ENCODE measurements around the gene CIB4.
A peak's percentile ranks its signal among the peaks of the same experiment; 100 is the strongest.

The CIB4 gene

DNA sequence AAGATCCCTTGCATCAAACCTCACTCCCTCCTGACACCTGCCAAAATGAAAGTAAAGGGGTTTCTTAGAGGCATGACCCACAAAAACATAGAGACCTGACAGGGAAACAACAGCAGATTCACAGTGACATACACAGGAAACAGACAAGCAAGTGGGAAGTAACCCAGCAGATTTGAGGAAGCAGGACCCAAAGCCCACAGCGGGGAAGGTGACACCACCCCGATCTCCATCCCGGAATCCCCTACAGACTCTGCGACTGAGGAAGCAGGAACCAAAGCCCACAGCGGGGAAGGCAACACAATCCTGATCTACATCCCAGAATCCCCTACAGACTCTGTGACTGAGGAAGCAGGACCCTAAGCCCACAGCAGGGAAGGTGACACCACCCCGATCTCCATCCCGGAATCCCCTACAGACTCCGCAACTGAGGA, 21.6 kb downstream of the CIB4 start:
- Histone ChIP-seq H3K4ac (ENCODE audit: low read length) (no peak overlapping the region), H3K4me1 (ENCODE audit: control insufficient read depth in 2 of 2, insufficient read depth in 1 of 2, low read depth in 1 of 2, low read length in 2 of 2) (peaks cover 15 to 17% of the 10 kb centered on the region in 2 donors), H2BK5ac (ENCODE audit: low read length) (no peak overlapping the region), H3K27me3 (ENCODE audit: control insufficient read depth in 3 of 3, insufficient read depth in 3 of 3, low read depth in 1 of 3, low read length in 3 of 3) (peaks cover 0 to 51% (median 3%) of the 10 kb centered on the region in 3 experiments), H4K8ac (ENCODE audit: low read depth, low read length) (no peak overlapping the region), H2BK120ac (ENCODE audit: low read depth, low read length) (no peak overlapping the region), H3K23ac (ENCODE audit: low read depth, low read length, poor library complexity) (no peak overlapping the region), H3K36me3 (replicated peaks in 1 of 2; ENCODE audit: control insufficient read depth in 2 of 2, insufficient read depth in 2 of 2, low read length in 2 of 2) (no peaks in the 10 kb centered on the region), H3K18ac (ENCODE audit: low read length) (no peak overlapping the region), H3K14ac (ENCODE audit: low read length) (no peak overlapping the region), H2AK5ac (ENCODE audit: low read depth, low read length) (no peak overlapping the region), H2BK15ac (ENCODE audit: low read length) (no peak overlapping the region), H3K27ac (replicated peaks; ENCODE audit: low read length) (no peak overlapping the region), H3K4me2 (ENCODE audit: insufficient read depth, low read length, poor library complexity, severe bottlenecking) (no peak overlapping the region), H3K4me3 (ENCODE audit: low read length in 2 of 2) (no peak overlapping the region), H2AFZ (ENCODE audit: low read length) (no peak overlapping the region), H4K91ac (ENCODE audit: low read depth, low read length, poor library complexity) (no peak overlapping the region), H2BK12ac (ENCODE audit: low read length) (no peak overlapping the region), H3K79me1 (ENCODE audit: low read depth, low read length) (no peaks in the 10 kb centered on the region), H3K9ac (ENCODE audit: low read depth, low read length, poor library complexity) (no peak overlapping the region), H3K9me3 (replicated peaks in 1 of 2; ENCODE audit: control insufficient read depth in 2 of 2, insufficient read depth in 1 of 2, low read depth in 1 of 2, low read length in 2 of 2) (peaks cover 0 to 10% of the 10 kb centered on the region in 2 donors)
- no peak for DNase-seq (ENCODE audit: low spot score)
- no CpG with 5 or more reads among the region's 8 CpGs for WGBS, 2 donors (ENCODE audit: extremely low coverage in 2 of 2, insufficient read length in 2 of 2, insufficient replicate concordance in 1 of 2)

DNA sequence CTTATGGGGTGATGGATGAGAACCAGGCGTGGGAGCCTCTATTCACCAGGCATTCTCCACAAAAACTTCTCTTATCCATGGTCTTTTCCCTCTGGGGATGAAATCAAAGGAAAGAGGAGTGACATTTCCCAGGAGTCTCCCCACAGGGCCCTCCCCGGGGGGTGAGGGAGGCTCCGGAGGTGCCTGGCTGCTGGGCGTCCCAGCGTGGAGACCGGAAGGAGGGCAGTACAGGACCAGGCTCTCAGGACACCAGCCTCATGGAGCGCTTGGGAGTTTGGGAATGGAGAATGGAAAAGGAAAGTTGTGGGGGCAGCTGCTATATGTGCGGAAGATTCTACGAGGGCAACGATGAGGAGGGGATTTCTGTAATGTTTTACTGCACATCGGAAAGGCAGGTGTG, 22.1 kb downstream of the CIB4 start:
- Histone ChIP-seq H3K27ac (replicated peaks; ENCODE audit: low read length) (no peak overlapping the region), H3K14ac (ENCODE audit: low read length) (no peak overlapping the region), H3K4me1 (ENCODE audit: control insufficient read depth in 2 of 2, insufficient read depth in 1 of 2, low read depth in 1 of 2, low read length in 2 of 2) (peaks cover 17 to 18% of the 10 kb centered on the region in 2 donors), H2AFZ (ENCODE audit: low read length) (no peak overlapping the region), H2BK5ac (ENCODE audit: low read length) (peak overlapping the region; percentile 67), H3K27me3 (ENCODE audit: control insufficient read depth in 3 of 3, insufficient read depth in 3 of 3, low read depth in 1 of 3, low read length in 3 of 3) (peaks cover 0 to 51% (median 3%) of the 10 kb centered on the region in 3 experiments), H3K9ac (ENCODE audit: low read depth, low read length, poor library complexity) (no peak overlapping the region), H3K18ac (ENCODE audit: low read length) (no peak overlapping the region), H4K8ac (ENCODE audit: low read depth, low read length) (no peak overlapping the region), H3K9me3 (replicated peaks in 1 of 2; ENCODE audit: control insufficient read depth in 2 of 2, insufficient read depth in 1 of 2, low read depth in 1 of 2, low read length in 2 of 2) (peaks cover 0 to 10% of the 10 kb centered on the region in 2 donors), H4K91ac (ENCODE audit: low read depth, low read length, poor library complexity) (no peak overlapping the region), H3K23ac (ENCODE audit: low read depth, low read length, poor library complexity) (no peak overlapping the region), H3K36me3 (replicated peaks in 1 of 2; ENCODE audit: control insufficient read depth in 2 of 2, insufficient read depth in 2 of 2, low read length in 2 of 2) (no peaks in the 10 kb centered on the region), H3K79me1 (ENCODE audit: low read depth, low read length) (no peaks in the 10 kb centered on the region), H3K4ac (ENCODE audit: low read length) (no peak overlapping the region), H3K4me3 (ENCODE audit: low read length in 2 of 2) (no peak overlapping the region), H2BK15ac (ENCODE audit: low read length) (peak overlapping the region; percentile 84), H2AK5ac (ENCODE audit: low read depth, low read length) (no peak overlapping the region), H2BK120ac (ENCODE audit: low read depth, low read length) (no peak overlapping the region), H3K4me2 (ENCODE audit: insufficient read depth, low read length, poor library complexity, severe bottlenecking) (no peak overlapping the region), H2BK12ac (ENCODE audit: low read length) (no peak overlapping the region)
- WGBS, 2 donors (ENCODE audit: extremely low coverage in 2 of 2, insufficient read length in 2 of 2, insufficient replicate concordance in 1 of 2): no CpG with 5 or more reads among the region's 11 CpGs
- no peak for DNase-seq (ENCODE audit: low spot score)

DNA sequence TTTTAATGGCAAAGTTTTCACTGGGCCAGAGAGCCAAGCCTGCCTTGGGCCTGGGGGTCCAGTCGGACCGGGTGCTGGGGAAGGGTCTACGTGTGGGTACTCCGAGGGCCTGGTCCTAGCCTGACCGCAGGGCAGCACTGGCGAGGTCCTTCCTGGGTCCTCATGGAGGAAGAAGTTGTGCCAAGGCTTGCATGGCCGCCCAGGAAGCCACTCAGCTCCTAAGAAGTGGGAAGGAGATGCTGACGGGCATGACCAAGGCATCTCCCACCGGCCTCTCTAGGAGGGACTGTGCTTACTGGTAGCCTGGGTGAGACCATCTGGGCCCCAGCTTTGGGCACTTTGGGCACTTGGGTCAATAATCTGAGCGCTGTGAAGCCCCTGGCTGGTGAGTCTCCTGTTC, 22.6 kb downstream of the CIB4 start:
- Histone ChIP-seq H3K18ac (ENCODE audit: low read length) (peak overlapping the region; percentile 21), H3K9me3 (replicated peaks in 1 of 2; ENCODE audit: control insufficient read depth in 2 of 2, insufficient read depth in 1 of 2, low read depth in 1 of 2, low read length in 2 of 2) (peaks cover 0 to 10% of the 10 kb centered on the region in 2 donors), H3K27me3 (ENCODE audit: control insufficient read depth in 3 of 3, insufficient read depth in 3 of 3, low read depth in 1 of 3, low read length in 3 of 3) (peaks cover 0 to 51% (median 3%) of the 10 kb centered on the region in 3 experiments), H3K14ac (ENCODE audit: low read length) (no peak overlapping the region), H4K91ac (ENCODE audit: low read depth, low read length, poor library complexity) (no peak overlapping the region), H3K23ac (ENCODE audit: low read depth, low read length, poor library complexity) (peak overlapping the region; percentile 25), H2BK12ac (ENCODE audit: low read length) (no peak overlapping the region), H2BK5ac (ENCODE audit: low read length) (peak overlapping the region; percentile 67), H3K9ac (ENCODE audit: low read depth, low read length, poor library complexity) (no peak overlapping the region), H2BK15ac (ENCODE audit: low read length) (peak overlapping the region; percentile 84), H3K4me2 (ENCODE audit: insufficient read depth, low read length, poor library complexity, severe bottlenecking) (no peak overlapping the region), H4K8ac (ENCODE audit: low read depth, low read length) (no peak overlapping the region), H3K4me3 (ENCODE audit: low read length in 2 of 2) (no peak overlapping the region), H3K27ac (replicated peaks; ENCODE audit: low read length) (no peak overlapping the region), H2AK5ac (ENCODE audit: low read depth, low read length) (peak overlapping the region; percentile 22), H3K4me1 (ENCODE audit: control insufficient read depth in 2 of 2, insufficient read depth in 1 of 2, low read depth in 1 of 2, low read length in 2 of 2) (peaks cover 19 to 21% of the 10 kb centered on the region in 2 donors), H3K4ac (ENCODE audit: low read length) (no peak overlapping the region), H3K79me1 (ENCODE audit: low read depth, low read length) (no peaks in the 10 kb centered on the region), H2AFZ (ENCODE audit: low read length) (no peak overlapping the region), H2BK120ac (ENCODE audit: low read depth, low read length) (no peak overlapping the region), H3K36me3 (replicated peaks in 1 of 2; ENCODE audit: control insufficient read depth in 2 of 2, insufficient read depth in 2 of 2, low read length in 2 of 2) (no peaks in the 10 kb centered on the region)
- WGBS, 2 donors (ENCODE audit: extremely low coverage in 2 of 2, insufficient read length in 2 of 2, insufficient replicate concordance in 1 of 2): no CpG with 5 or more reads among the region's 10 CpGs
- DNase-seq (ENCODE audit: low spot score): no peak

DNA sequence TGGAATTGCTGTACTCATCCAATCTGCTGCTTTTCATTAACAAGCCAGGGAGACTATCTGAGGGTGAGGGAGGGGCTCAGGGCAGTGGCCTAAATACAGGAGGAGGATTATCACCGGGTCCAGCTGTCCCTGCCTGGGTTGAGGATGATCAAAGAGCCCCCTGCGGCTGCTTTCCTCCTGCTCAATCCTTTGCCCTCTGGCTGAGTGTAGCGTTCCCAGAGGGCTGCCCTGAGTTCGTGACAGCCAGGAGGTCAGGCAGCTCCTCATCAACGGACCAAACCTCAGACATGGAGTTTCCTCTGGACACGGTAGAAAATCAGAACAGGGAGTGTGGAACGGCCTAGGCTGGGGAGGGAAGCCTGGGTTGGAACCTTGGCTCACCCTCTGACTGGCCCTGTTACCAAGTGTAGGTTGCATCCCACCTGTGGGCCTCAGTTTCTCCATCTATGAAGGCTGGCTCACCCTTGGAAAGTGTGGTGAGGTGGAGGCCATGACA, 23.5 kb downstream of the CIB4 start:
- H3K27ac ChIP-seq (replicated peaks; ENCODE audit: low read length): no peak overlapping the region
- no peak for DNase-seq (ENCODE audit: low spot score)
- no CpG with 5 or more reads among the region's 7 CpGs for WGBS, 2 donors (ENCODE audit: extremely low coverage in 2 of 2, insufficient read length in 2 of 2, insufficient replicate concordance in 1 of 2)

More for the DNA sequence above, 23.5 kb downstream of the CIB4 start:
- Histone ChIP-seq H3K9me3 (replicated peaks in 1 of 2; ENCODE audit: control insufficient read depth in 2 of 2, insufficient read depth in 1 of 2, low read depth in 1 of 2, low read length in 2 of 2) (peaks cover 0 to 10% of the 10 kb centered on the region in 2 donors), H3K4me3 (ENCODE audit: low read length in 2 of 2) (no peak overlapping the region), H3K79me1 (ENCODE audit: low read depth, low read length) (no peaks in the 10 kb centered on the region), H3K4ac (ENCODE audit: low read length) (no peak overlapping the region), H3K9ac (ENCODE audit: low read depth, low read length, poor library complexity) (no peak overlapping the region), H3K14ac (ENCODE audit: low read length) (no peak overlapping the region), H3K4me2 (ENCODE audit: insufficient read depth, low read length, poor library complexity, severe bottlenecking) (no peak overlapping the region), H2BK120ac (ENCODE audit: low read depth, low read length) (no peak overlapping the region), H2AFZ (ENCODE audit: low read length) (no peak overlapping the region), H3K4me1 (ENCODE audit: control insufficient read depth in 2 of 2, insufficient read depth in 1 of 2, low read depth in 1 of 2, low read length in 2 of 2) (peaks cover 28 to 31% of the 10 kb centered on the region in 2 donors), H2BK15ac (ENCODE audit: low read length) (no peak overlapping the region), H3K27me3 (ENCODE audit: control insufficient read depth in 3 of 3, insufficient read depth in 3 of 3, low read depth in 1 of 3, low read length in 3 of 3) (peaks cover 0 to 51% (median 3%) of the 10 kb centered on the region in 3 experiments), H3K23ac (ENCODE audit: low read depth, low read length, poor library complexity) (no peak overlapping the region), H4K91ac (ENCODE audit: low read depth, low read length, poor library complexity) (no peak overlapping the region), H3K36me3 (replicated peaks in 1 of 2; ENCODE audit: control insufficient read depth in 2 of 2, insufficient read depth in 2 of 2, low read length in 2 of 2) (no peaks in the 10 kb centered on the region), H2BK12ac (ENCODE audit: low read length) (no peak overlapping the region), H2AK5ac (ENCODE audit: low read depth, low read length) (no peak overlapping the region), H3K18ac (ENCODE audit: low read length) (no peak overlapping the region), H4K8ac (ENCODE audit: low read depth, low read length) (no peak overlapping the region), H2BK5ac (ENCODE audit: low read length) (no peak overlapping the region)

Measured in neuronal stem cell (in vitro differentiated cells).